ENCODE data around the gene PCAT6. TPM values are rescaled to one million over a fixed set of nuclear protein-coding genes. Genes with fewer than 3 reads are reported as not detected.

Gene PCAT6
- total and polyA plus RNA-seq, 2 of the 8 experiments (the other 6 are each of a cell fraction or from before 2014, with no cell fraction given): 4.6 to 14.7 TPM

- TF ChIP-seq ATF2 (IDR thresholded peaks at IDR 0.05; ENCODE audit: low read length): no peak
- TF ChIP-seq JUND (IDR thresholded peaks at IDR 0.05; ENCODE audit: low read length): no peak
- no peak for TF ChIP-seq MAX (IDR thresholded peaks at IDR 0.05)
- TF ChIP-seq ZNF274 (IDR thresholded peaks at IDR 0.05; ENCODE audit: borderline replicate concordance, extremely low read depth, low read length): no peak
- no peak for TF ChIP-seq GABPA (IDR thresholded peaks at IDR 0.05; ENCODE audit: borderline replicate concordance, insufficient read depth, low read length)
Observed at GRCh38 chr1:202835548-202836072, 24.9 kb downstream of the PCAT6 start (continued).
